Adrenal gland (tissue), 12 donors: ENCODE measurements around the gene PLAGL1. TPM values are rescaled to one million over a fixed set of nuclear protein-coding genes. Genes with fewer than 3 reads are reported as not detected.
A peak's percentile ranks its signal among the peaks of the same experiment; 100 is the strongest.

Source experiments
- DNase-seq, 7 donors: peaks; one replicate each; pipeline ENCODE4 v3.0.0-alpha.2; 2019 to 2020
- H3K27ac ChIP-seq, 5 donors: fragments of 200-600 bp; sonication (generic) in 4 of 5; 1 replicate in 3 of 5; 2 replicates in 2 of 5; pipeline versions ENCODE4 v1.5.1 to v1.8.0; 2016 to 2020; ENCODE audit warnings: mild to moderate bottlenecking in 1 of 5
- H3K27me3 ChIP-seq: fragments of 200-600 bp; 2 replicates; pipeline ENCODE4 v1.8.0; 2021
- H3K36me3 ChIP-seq, 2 donors: fragments of 200-600 bp; replicated peaks in 1 of 2; 1 replicate in 1 of 2; 2 replicates in 1 of 2; pipeline versions ENCODE4 v1.5.1 to v1.8.0; 2018 to 2022
- H3K4me1 ChIP-seq, 2 donors: fragments of 200-600 bp; replicated peaks in 1 of 2; 1 replicate in 1 of 2; 2 replicates in 1 of 2; pipeline versions ENCODE4 v1.5.1 to v1.8.0; 2018 to 2021
- H3K4me3 ChIP-seq, 4 donors: fragments of 200-600 bp; sonication (generic) in 3 of 4; one replicate each; pipeline ENCODE4 v1.5.1; 2016 to 2018
- H3K9me3 ChIP-seq, 3 donors: fragments of 200-600 bp; sonication (generic) in 1 of 3; replicated peaks in 1 of 3; 1 replicate in 2 of 3; 2 replicates in 1 of 3; pipeline versions ENCODE4 v1.5.1 to v1.8.0; 2016 to 2021
- POLR2A ChIP-seq, 2 donors: fragments of 450-650 bp; IDR thresholded peaks; one replicate each; pipeline ENCODE4 v1.6.1; 2017; ENCODE audit warnings: antibody characterized with exemption in 2 of 2, mild to moderate bottlenecking in 2 of 2, moderate library complexity in 1 of 2
- WGBS, 4 donors: extraction: QIAGEN DNeasy Blood & Tissue Kit in 2 of 4; methylation state at CpG; one replicate each; pipeline versions ENCODE4 v1.1.5 to v1.1.7; 2013 to 2017; 5-methylcytosine and 5-hydroxymethylcytosine counted together
- intact Hi-C, 2 donors: fragments of 100-400 bp; cut with DNase I; formaldehyde crosslinking; loops; one replicate each; pipeline versions ENCODE4 v1.14.1 to v1.15.0; 2022 to 2023
- polyA plus RNA-seq, 3 donors: library from polyadenylated mRNA; stranded (reverse); fragments of 200-250 nt in 2 of 3; fragments of 350-450 nt in 1 of 3; fragmentation: Illumina TruSeq in 1 of 3; extraction: RNeasy Lipid Tissue Mini Kit (QIAGEN cat#74804) in 1 of 3; gene quantifications; one replicate each; pipeline ENCODE4 v1.2.3, GENCODE V29; 2013 to 2014
- total RNA-seq, 9 donors: library from RNA; depleted of rRNA in 4 of 9; stranded (reverse); fragments of >200 nt in 4 of 9; fragments of 120-200 nt in 1 of 9; fragmentation: NEBNext Ultra II Directional in 1 of 9; extraction: Animal tissue kit (Norgen Biotek cat#: 25700) in 1 of 9; gene quantifications; one replicate each; pipeline versions ENCODE4 v1.1.0 to v1.2.4, GENCODE V29; 2013 to 2023
- TF ChIP-seq, protein P1 (sequence below), 6 experiments: fragments of 450-650 bp in 4 of 6; fragments of 200-600 bp in 2 of 6; sonication (generic) in 1 of 6; IDR thresholded peaks; 1 replicate in 5 of 6; 2 replicates in 1 of 6; pipeline versions ENCODE4 v1.5.1 to v1.8.0; 2016 to 2021; ENCODE audit warnings: antibody characterized with exemption in 6 of 6, mild to moderate bottlenecking in 2 of 6, moderate library complexity in 1 of 6
- donor health status: healthy with polysubstance abuse.
- donor health status: Bipolar disorder and iron deficiency.
- donor health status: DM: yes; HTN: yes; CAD: no.
- donor health status: DM: no; HTN: no; CAD: no.
- donor health status: DM: no; HTN: no; CAD: no.
- donor health status: DM: yes; HTN: yes; CAD: no.

Gene PLAGL1
- total and polyA plus RNA-seq, 12 donors, result 20.4 to 197 (median 78.7) TPM

DNA sequence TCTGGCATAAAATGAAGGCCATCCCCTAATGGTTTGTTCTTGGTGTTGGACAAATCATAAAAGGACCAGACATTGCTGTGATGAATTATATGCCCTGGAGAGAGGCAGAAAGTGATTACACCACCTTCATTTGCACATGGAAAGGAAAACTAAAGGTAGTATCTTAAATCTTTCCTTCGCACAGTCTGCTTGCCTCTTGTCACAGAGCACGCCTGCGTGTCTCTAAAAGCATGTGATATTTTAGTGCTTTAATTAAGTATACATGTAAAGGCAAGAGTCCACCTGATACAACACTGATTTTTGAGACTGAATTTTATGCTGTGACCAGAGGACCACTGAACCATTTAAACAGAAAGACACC lies 28.8 kb upstream of the PLAGL1 start:
- TF ChIP-seq, protein P1, sequence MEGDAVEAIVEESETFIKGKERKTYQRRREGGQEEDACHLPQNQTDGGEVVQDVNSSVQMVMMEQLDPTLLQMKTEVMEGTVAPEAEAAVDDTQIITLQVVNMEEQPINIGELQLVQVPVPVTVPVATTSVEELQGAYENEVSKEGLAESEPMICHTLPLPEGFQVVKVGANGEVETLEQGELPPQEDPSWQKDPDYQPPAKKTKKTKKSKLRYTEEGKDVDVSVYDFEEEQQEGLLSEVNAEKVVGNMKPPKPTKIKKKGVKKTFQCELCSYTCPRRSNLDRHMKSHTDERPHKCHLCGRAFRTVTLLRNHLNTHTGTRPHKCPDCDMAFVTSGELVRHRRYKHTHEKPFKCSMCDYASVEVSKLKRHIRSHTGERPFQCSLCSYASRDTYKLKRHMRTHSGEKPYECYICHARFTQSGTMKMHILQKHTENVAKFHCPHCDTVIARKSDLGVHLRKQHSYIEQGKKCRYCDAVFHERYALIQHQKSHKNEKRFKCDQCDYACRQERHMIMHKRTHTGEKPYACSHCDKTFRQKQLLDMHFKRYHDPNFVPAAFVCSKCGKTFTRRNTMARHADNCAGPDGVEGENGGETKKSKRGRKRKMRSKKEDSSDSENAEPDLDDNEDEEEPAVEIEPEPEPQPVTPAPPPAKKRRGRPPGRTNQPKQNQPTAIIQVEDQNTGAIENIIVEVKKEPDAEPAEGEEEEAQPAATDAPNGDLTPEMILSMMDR (IDR thresholded peaks at IDR 0.05), result no peak
- no peaks in the 10 kb centered on the region for H3K36me3 ChIP-seq
- H3K9me3 ChIP-seq, result no peaks in the 10 kb centered on the region
- no peaks in the 10 kb centered on the region for H3K27me3 ChIP-seq
- H3K27ac ChIP-seq, result peak overlapping the region in 2 of 5 donors; percentile 38 to 69
- DNase-seq, result no peak
- intact Hi-C loops, result no loop called here
- WGBS, 4 donors, result 71 to 91% (median 80%) methylated on average over 3 of the region's 3 CpGs
- H3K4me3 ChIP-seq, result peak overlapping the region in 1 of 4 donors; percentile 48
- peaks cover 0 to 13% of the 10 kb centered on the region in 2 donors for H3K4me1 ChIP-seq

DNA sequence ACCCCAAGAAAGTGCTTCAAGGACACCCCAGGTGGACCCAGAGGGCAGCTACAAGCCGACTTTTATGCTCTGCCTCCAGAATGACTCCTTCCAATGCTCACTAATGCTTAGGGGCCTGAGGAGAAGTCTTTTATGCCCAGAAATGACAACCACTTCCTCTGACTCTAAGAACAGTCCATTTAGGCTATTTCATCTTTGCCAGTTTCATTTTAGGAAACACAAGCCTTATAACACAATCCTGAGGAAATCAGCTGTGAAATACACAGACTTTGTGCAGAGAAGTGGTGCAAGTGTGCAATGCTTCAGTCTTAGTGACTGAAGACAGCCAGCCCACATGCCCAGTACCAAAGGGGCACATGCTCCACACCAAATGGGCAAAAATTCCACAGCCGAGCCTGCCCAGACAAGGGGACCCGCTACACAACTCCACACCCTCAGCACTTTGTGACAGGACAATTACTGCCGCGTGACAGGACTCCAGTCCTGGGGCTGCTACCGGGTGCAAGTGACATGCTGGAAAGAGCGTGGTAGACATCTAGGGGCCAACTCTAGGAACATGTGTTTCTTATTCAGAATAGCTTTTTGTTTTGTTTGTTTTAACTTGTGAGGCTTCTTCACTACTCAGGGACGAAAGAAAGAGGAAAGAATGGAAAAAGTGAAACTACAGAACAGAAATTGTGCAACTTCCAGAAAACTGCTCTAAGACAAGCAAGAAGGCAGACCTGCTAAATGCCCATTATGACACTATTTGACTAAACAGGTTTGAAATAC lies 28.2 kb upstream of the PLAGL1 start:
- Histone ChIP-seq H3K4me1 (peaks cover 0 to 13% of the 10 kb centered on the region in 2 donors), H3K9me3 (no peaks in the 10 kb centered on the region), H3K4me3 (peak overlapping the region in 2 of 4 donors; percentile 20 to 48), H3K36me3 (no peaks in the 10 kb centered on the region), H3K27ac (peak overlapping the region in 2 of 5 donors; percentile 38 to 69), H3K27me3 (no peaks in the 10 kb centered on the region)
- 25 to 39% (median 31%) methylated on average over 7 to 8 of the region's 8 CpGs for WGBS, 4 donors
- no peak for TF ChIP-seq POLR2A (IDR thresholded peaks at IDR 0.05)
- TF ChIP-seq, protein P1 (IDR thresholded peaks at IDR 0.05), result no peak
- DNase-seq, result peak; percentile 23 to 53 (median 40)
- intact Hi-C loops, result no loop called here

DNA sequence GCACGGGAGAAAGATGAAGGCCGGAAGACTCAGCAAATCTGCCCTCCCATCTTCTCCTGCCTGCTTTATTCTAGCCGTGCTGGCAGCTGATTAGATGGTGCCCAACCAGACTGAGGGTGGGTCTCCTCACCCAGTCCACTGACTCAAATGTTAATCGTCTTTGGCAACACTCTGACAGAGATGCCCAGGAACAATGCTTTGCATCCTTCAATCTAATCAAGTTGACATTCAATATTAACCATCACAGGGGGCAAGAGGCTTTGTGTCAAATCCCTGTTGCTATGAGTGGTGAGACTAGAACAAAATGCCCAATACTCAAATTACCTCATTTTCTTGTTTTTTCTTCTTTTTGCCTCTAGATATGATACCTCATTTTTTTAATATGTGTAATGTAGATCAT lies 27.4 kb upstream of the PLAGL1 start:
- Histone ChIP-seq H3K4me3 (no peak overlapping the region), H3K27ac (peak overlapping the region in 1 of 5 donors; percentile 69), H3K4me1 (peaks cover 0 to 13% of the 10 kb centered on the region in 2 donors), H3K36me3 (no peaks in the 10 kb centered on the region), H3K9me3 (no peaks in the 10 kb centered on the region), H3K27me3 (no peaks in the 10 kb centered on the region)
- intact Hi-C loops, result no loop called here
- no peak for DNase-seq
- 89 to 94% (median 93%) methylated on average over 3 to 4 of the region's 4 CpGs for WGBS, 4 donors
- TF ChIP-seq, protein P1 (IDR thresholded peaks at IDR 0.05), result no peak
- TF ChIP-seq POLR2A (IDR thresholded peaks at IDR 0.05), result no peak

DNA sequence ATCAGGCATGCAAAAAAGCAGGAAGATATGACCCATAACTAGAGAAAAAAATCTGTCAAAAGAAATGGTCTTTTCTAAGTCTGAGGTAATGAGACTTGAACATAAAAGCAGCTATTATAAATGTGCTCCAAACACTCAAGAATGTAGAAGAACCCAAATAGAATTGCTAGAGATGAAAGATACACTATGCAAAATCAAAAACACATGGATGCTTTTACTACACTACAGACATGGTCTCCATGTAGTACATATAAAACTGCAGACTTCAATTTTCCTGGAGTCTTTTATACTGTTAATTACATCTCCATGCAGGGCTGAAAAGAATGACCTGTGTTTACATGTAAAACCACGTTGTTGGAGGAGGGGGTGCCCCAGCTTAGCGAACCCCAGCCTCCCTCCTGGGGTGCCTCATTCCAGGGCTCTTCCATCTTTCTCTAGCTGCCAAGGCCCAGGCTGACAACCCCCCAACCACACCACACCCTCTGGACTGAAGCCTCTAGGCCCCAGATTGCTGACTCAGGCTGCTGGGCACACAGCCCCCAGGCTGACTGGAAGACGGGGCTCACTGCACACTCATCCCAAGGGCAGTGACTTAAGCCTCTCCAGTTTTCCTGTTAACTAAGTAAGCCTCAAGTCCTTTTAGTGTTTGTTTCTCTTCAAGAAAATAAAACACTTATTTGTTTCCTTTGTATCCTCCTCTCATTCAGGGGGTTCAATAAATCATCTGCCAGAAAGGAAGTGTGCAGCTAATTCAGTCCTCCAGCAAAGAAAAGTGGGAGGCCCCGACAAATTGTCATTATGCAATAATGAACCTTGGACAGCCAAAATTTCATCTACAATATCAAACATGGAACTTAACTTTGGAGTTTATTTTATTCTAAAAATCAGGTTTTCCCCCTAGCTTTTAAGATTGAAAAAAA lies 26.0 kb upstream of the PLAGL1 start:
- TF ChIP-seq, protein P1 (IDR thresholded peaks at IDR 0.05), result no peak
- no peak for TF ChIP-seq POLR2A (IDR thresholded peaks at IDR 0.05)
- WGBS, 4 donors, result 41 to 48% (median 44%) methylated on average over 4 of the region's 4 CpGs
- Histone ChIP-seq H3K36me3 (no peaks in the 10 kb centered on the region), H3K27me3 (no peaks in the 10 kb centered on the region), H3K4me1 (peaks cover 0 to 13% of the 10 kb centered on the region in 2 donors), H3K9me3 (no peaks in the 10 kb centered on the region), H3K27ac (no peak overlapping the region), H3K4me3 (no peak overlapping the region)
- intact Hi-C loops, result no loop called here
- peak in 3 of 7 donors; percentile 15 to 29 (median 20) for DNase-seq
